PC-9 (cell line): ENCODE measurements around the gene TSPYL4. TPM values are rescaled to one million over a fixed set of nuclear protein-coding genes. Genes with fewer than 3 reads are reported as not detected.
A peak's percentile ranks its signal among the peaks of the same experiment; 100 is the strongest.

Source experiments
- BruUV-seq: library from RNA; stranded (reverse); fragments of 400-500 nt; replicated peaks from 2 replicates; lab custom pipeline; 2021; lab: Mats Ljungman, UMichigan
- CTCF ChIA-PET: fragments of 300-600 bp; sonication (Branson Sonifier 250); formaldehyde crosslinking; loops from one replicate; lab custom pipeline; 2022; ENCODE audit warnings: antibody characterized with exemption; lab: Charles Lee
- POLR2A ChIA-PET: fragments of 300-600 bp; sonication (Branson Sonifier 250); formaldehyde crosslinking; loops from one replicate; lab custom pipeline; 2022; ENCODE audit warnings: antibody characterized with exemption; ENCODE audit not compliant: unreplicated experiment; lab: Charles Lee
- DNase-seq, 2 experiments: peaks; one replicate each; pipeline versions ENCODE4 v3.0.0 to v3.0.0-alpha.2; 2015 to 2022; ENCODE audit warnings: mixed read lengths in 1 of 2
- H2AFZ ChIP-seq: fragments of 200-600 bp; sonication (generic); 2 replicates; pipeline ENCODE4 v1.8.1; 2017; ENCODE audit warnings: antibody characterized with exemption
- H3F3A ChIP-seq: fragments of 200-600 bp; sonication (generic); 2 replicates; pipeline ENCODE4 v1.8.1; 2017; ENCODE audit warnings: antibody characterized with exemption, mild to moderate bottlenecking, low read depth; ENCODE audit not compliant: insufficient read depth
- H3K27ac ChIP-seq: fragments of 200-600 bp; sonication (generic); 2 replicates; pipeline ENCODE4 v1.6.1; 2016; ENCODE audit warnings: mixed run types
- H3K27me3 ChIP-seq: fragments of 200-600 bp; sonication (generic); 2 replicates; pipeline ENCODE4 v1.6.1; 2016; ENCODE audit warnings: low read depth, mixed run types; ENCODE audit not compliant: insufficient read depth
- H3K36me3 ChIP-seq: fragments of 200-600 bp; sonication (generic); 2 replicates; pipeline ENCODE4 v1.6.1; 2016; ENCODE audit warnings: low read depth, mixed run types
- H3K4me1 ChIP-seq: fragments of 200-600 bp; sonication (generic); replicated peaks from 2 replicates; pipeline ENCODE4 v1.6.1; 2016; ENCODE audit warnings: mixed run types; ENCODE audit not compliant: insufficient read depth
- H3K4me2 ChIP-seq: fragments of 200-600 bp; sonication (generic); 2 replicates; pipeline ENCODE4 v1.6.1; 2017; ENCODE audit warnings: mixed run types
- H3K4me3 ChIP-seq: fragments of 200-600 bp; sonication (generic); 2 replicates; pipeline ENCODE4 v1.6.1; 2016; ENCODE audit warnings: mixed run types
- H3K79me2 ChIP-seq: fragments of 200-600 bp; sonication (generic); 2 replicates; pipeline ENCODE4 v1.6.1; 2017; ENCODE audit warnings: low read depth, mixed run types
- H3K9me2 ChIP-seq: fragments of 200-600 bp; sonication (generic); 2 replicates; pipeline ENCODE4 v1.8.1; 2017; ENCODE audit warnings: mild to moderate bottlenecking; ENCODE audit not compliant: insufficient read depth
- H3K9me3 ChIP-seq: fragments of 200-600 bp; sonication (generic); 2 replicates; pipeline ENCODE4 v1.8.1; 2016; ENCODE audit warnings: low read depth; ENCODE audit not compliant: insufficient read depth
- H4K20me1 ChIP-seq: fragments of 200-600 bp; sonication (generic); 2 replicates; pipeline ENCODE4 v1.8.1; 2017; ENCODE audit not compliant: insufficient read depth
- CTCF ChIP-seq: fragments of 200-600 bp; sonication (generic); conservative IDR thresholded peaks from 2 replicates; pipeline ENCODE4 v1.6.1; 2017; ENCODE audit warnings: mixed run types, antibody characterized with exemption, mild to moderate bottlenecking, moderate library complexity
- EZH2 ChIP-seq: fragments of 200-600 bp; sonication (generic); IDR thresholded peaks from 2 replicates; pipeline ENCODE4 v1.8.0; 2017; ENCODE audit warnings: antibody characterized with exemption, low read depth
- intact Hi-C: fragments of 100-400 bp; cut with micrococcal nuclease; formaldehyde crosslinking; loops from one replicate; pipeline ENCODE4 v1.10.0; 2022; ENCODE audit not compliant: unreplicated experiment
- total RNA-seq: library from RNA; stranded (reverse); gene quantifications from 2 replicates; pipeline ENCODE4 v1.2.3, GENCODE V29; 2021

The TSPYL4 gene
- total RNA-seq, 1 experiment from 2014 or later, result 10.9 TPM

GRCh38 chr6:116278854-116279231, 25.0 kb upstream of the TSPYL4 start:
- H3K9me3 ChIP-seq, result no peaks in the 10 kb centered on the region
- no peaks in the 10 kb centered on the region for H3K27me3 ChIP-seq
- ChIA-PET POLR2A (interaction anchor here (0.6 to 0.7 kb wide), 2 partner anchors 93 to 233 kb away, joined by 6 read pairs; partner anchors contain the start of gene CALHM5), CTCF (interaction anchor here (3.1 kb wide), 1 partner anchor 10 kb away, joined by 12 read pairs; no protein-coding TSS in a partner anchor)
- H3K4me3 ChIP-seq, result peak overlapping the region; percentile 88
- no peak for TF ChIP-seq EZH2
- 0 out of 2 replicates have a peak, but pooled peaks have one; percentile 10 for TF ChIP-seq CTCF
- H3K4me2 ChIP-seq, result peak overlapping the region; percentile 78
- peaks cover 10% of the 10 kb centered on the region; the same call in 1 of the 2 replicates for H3F3A ChIP-seq
- intact Hi-C loops, result loop anchor here (1.0 to 2.0 kb wide), 3 partner anchors 25 to 292 kb away; partner anchors contain the start of genes DSE, RWDD1 and TSPYL4
- H4K20me1 ChIP-seq, result peaks cover 42% of the 10 kb centered on the region
- peaks cover 29% of the 10 kb centered on the region; the same call in 1 of the 2 replicates for H3K36me3 ChIP-seq
- peaks cover 64% of the 10 kb centered on the region for H3K79me2 ChIP-seq
- BruUV-seq, result no TSS peak
- H3K27ac ChIP-seq, result peak overlapping the region; percentile 86
- peak overlapping the region; percentile 96 for H2AFZ ChIP-seq
- no peak for DNase-seq
- peaks cover 47% of the 10 kb centered on the region for H3K4me1 ChIP-seq
- H3K9me2 ChIP-seq, result no peaks in the 10 kb centered on the region

- TF ChIP-seq CTCF, result no peak
- TF ChIP-seq EZH2, result no peak
- peaks cover 47% of the 10 kb centered on the region for H3K4me1 ChIP-seq
- no peaks in the 10 kb centered on the region for H3K9me2 ChIP-seq
- H3K4me2 ChIP-seq, result peak overlapping the region; percentile 78
- H3K4me3 ChIP-seq, result peak overlapping the region; percentile 88
- CTCF ChIA-PET, result no interaction called here
- BruUV-seq, result TSS peak; percentile 27
- peak overlapping the region; percentile 86; the same call in 1 of the 2 replicates for H3K27ac ChIP-seq
- intact Hi-C loops, result loop anchor here (2.0 kb wide), 1 partner anchor 92 kb away; the partner anchor contains the start of gene DSE
- no peak for DNase-seq
- no peaks in the 10 kb centered on the region for H3K9me3 ChIP-seq
- POLR2A ChIA-PET, result no interaction called here
- peaks cover 30% of the 10 kb centered on the region; the same call in 1 of the 2 replicates for H3K36me3 ChIP-seq
- H3F3A ChIP-seq, result peaks cover 11% of the 10 kb centered on the region; the same call in 1 of the 2 replicates
- no peak overlapping the region; the same call in 1 of the 2 replicates for H2AFZ ChIP-seq
- H4K20me1 ChIP-seq, result peaks cover 42% of the 10 kb centered on the region
- H3K27me3 ChIP-seq, result no peaks in the 10 kb centered on the region
- peaks cover 64% of the 10 kb centered on the region for H3K79me2 ChIP-seq
Observed at GRCh38 chr6:116278481-116278829, 24.6 kb upstream of the TSPYL4 start.

- H2AFZ ChIP-seq, result no peak overlapping the region
- peaks cover 64% of the 10 kb centered on the region for H3K79me2 ChIP-seq
- TF ChIP-seq EZH2 (no peak), CTCF (no peak)
- no peak for DNase-seq
- ChIA-PET CTCF (interaction anchor here (1.4 kb wide), 1 partner anchor 9 kb away, joined by 6 read pairs; no protein-coding TSS in a partner anchor), POLR2A (interaction anchor here (0.6 to 0.7 kb wide), 3 partner anchors 9 to 66 kb away, joined by 3 to 22 read pairs (median 3); no protein-coding TSS in a partner anchor)
- H3F3A ChIP-seq, result peaks cover 17% of the 10 kb centered on the region; the same call in 1 of the 2 replicates
- H3K36me3 ChIP-seq, result peaks cover 37% of the 10 kb centered on the region; the same call in 1 of the 2 replicates
- H3K9me3 ChIP-seq, result no peaks in the 10 kb centered on the region
- H4K20me1 ChIP-seq, result peaks cover 42% of the 10 kb centered on the region
- no TSS peak for BruUV-seq
- H3K4me1 ChIP-seq, result peaks cover 47% of the 10 kb centered on the region
- H3K4me2 ChIP-seq, result peak overlapping the region; percentile 78
- intact Hi-C loops, result no loop called here
- H3K9me2 ChIP-seq, result no peaks in the 10 kb centered on the region
- no peak overlapping the region for H3K27ac ChIP-seq
- peak overlapping the region; percentile 88 for H3K4me3 ChIP-seq
- no peaks in the 10 kb centered on the region for H3K27me3 ChIP-seq
Observed at GRCh38 chr6:116277124-116277523, 23.2 kb upstream of the TSPYL4 start.
